HEK293 (cell line): ENCODE results near the gene ARL16.
A peak's percentile ranks its signal among the peaks of the same experiment; 100 is the strongest.

Experiments
- CTCF ChIA-PET: fragments of 350-600 bp; formaldehyde crosslinking; extraction: SDS; loops from one replicate; lab custom pipeline; 2021; ENCODE audit warnings: antibody characterized with exemption; lab: Yijun Ruan, JAX
- POLR2A ChIA-PET: fragments of 300-600 bp; formaldehyde crosslinking; extraction: SDS; loops from one replicate; lab custom pipeline; 2020; ENCODE audit warnings: antibody characterized with exemption, inconsistent platforms; lab: Yijun Ruan, JAX
- H3K27ac ChIP-seq: fragments of 200-500 bp; sonication (Bioruptor generic); 2 replicates; pipeline ENCODE4 v1.5.1; 2014; ENCODE audit warnings: low read depth, low read length, control low read depth, inconsistent platforms; ENCODE audit errors: extremely low read depth
- H3K36me3 ChIP-seq, 2 experiments: fragments of 200-500 bp in 1 of 2; sonication (Bioruptor generic) in 1 of 2; 1 replicate in 1 of 2; 2 replicates in 1 of 2; pipeline ENCODE4 v1.5.1; 2014 to 2017; ENCODE audit warnings: inconsistent platforms in 2 of 2, low read length in 2 of 2; ENCODE audit not compliant: control insufficient read depth in 2 of 2, insufficient read depth in 1 of 2
- H3K4me1 ChIP-seq: fragments of 200-500 bp; sonication (Bioruptor generic); 2 replicates; pipeline ENCODE4 v1.5.1; 2014; ENCODE audit warnings: mild to moderate bottlenecking, low read length, inconsistent platforms; ENCODE audit not compliant: control insufficient read depth, insufficient read depth
- H3K4me3 ChIP-seq: 2 replicates; pipeline ENCODE4 v1.5.1; 2011; ENCODE audit warnings: low read depth, mild to moderate bottlenecking, control low read depth, low read length, moderate library complexity
- H3K9me3 ChIP-seq: fragments of 200-500 bp; sonication (Bioruptor generic); 2 replicates; pipeline ENCODE4 v1.5.1; 2014; ENCODE audit warnings: low read depth, low read length, inconsistent platforms; ENCODE audit not compliant: control insufficient read depth, insufficient read depth
- HOXA7 ChIP-seq: sonication (generic); formaldehyde crosslinking; IDR thresholded peaks from 2 replicates; pipeline ENCODE4 v1.8.1; 2022; ENCODE audit warnings: missing genetic modification reagents, borderline replicate concordance
- KLF17 ChIP-seq: fragments of 450-650 bp; formaldehyde crosslinking; IDR thresholded peaks from 2 replicates; pipeline ENCODE4 v1.5.1; 2016; ENCODE audit warnings: missing biosample characterization, missing genetic modification characterization
- KLF8 ChIP-seq: fragments of 450-650 bp; formaldehyde crosslinking; IDR thresholded peaks from 2 replicates; pipeline ENCODE4 v1.5.1; 2016; ENCODE audit warnings: missing biosample characterization, missing genetic modification characterization
- SETDB1 ChIP-seq: IDR thresholded peaks from one replicate; pipeline ENCODE4 v1.6.1; 2017; ENCODE audit warnings: mild to moderate bottlenecking, low read length, moderate library complexity, mixed read lengths; ENCODE audit not compliant: insufficient read length
- ZFP37 ChIP-seq: fragments of 450-650 bp; formaldehyde crosslinking; IDR thresholded peaks from 2 replicates; pipeline ENCODE4 v1.5.1; 2016; ENCODE audit warnings: missing biosample characterization, missing genetic modification characterization
- ZFP41 ChIP-seq: fragments of 450-650 bp; formaldehyde crosslinking; IDR thresholded peaks from 2 replicates; pipeline ENCODE4 v1.5.1; 2016; ENCODE audit warnings: missing biosample characterization, missing genetic modification characterization, borderline replicate concordance
- ZNF121 ChIP-seq: fragments of 450-650 bp; formaldehyde crosslinking; IDR thresholded peaks from 2 replicates; pipeline ENCODE4 v1.5.1; 2016; ENCODE audit warnings: missing biosample characterization, missing genetic modification characterization
- ZNF157 ChIP-seq: fragments of 450-650 bp; formaldehyde crosslinking; IDR thresholded peaks from 2 replicates; pipeline ENCODE4 v1.5.1; 2016; ENCODE audit warnings: missing biosample characterization, missing genetic modification characterization
- ZNF16 ChIP-seq: fragments of 450-650 bp; formaldehyde crosslinking; IDR thresholded peaks from 2 replicates; pipeline ENCODE4 v1.5.1; 2016; ENCODE audit warnings: low read depth, missing biosample characterization, missing genetic modification characterization
- ZNF169 ChIP-seq: fragments of 450-650 bp; formaldehyde crosslinking; IDR thresholded peaks from 2 replicates; pipeline ENCODE4 v1.5.1; 2016; ENCODE audit warnings: missing biosample characterization, missing genetic modification characterization
- ZNF174 ChIP-seq: fragments of 450-650 bp; formaldehyde crosslinking; IDR thresholded peaks from 2 replicates; pipeline ENCODE4 v1.5.0; 2017; ENCODE audit warnings: missing biosample characterization, mild to moderate bottlenecking, missing genetic modification characterization
- ZNF2 ChIP-seq: fragments of 450-650 bp; formaldehyde crosslinking; IDR thresholded peaks from 2 replicates; pipeline ENCODE4 v1.5.1; 2016; ENCODE audit warnings: missing biosample characterization, missing genetic modification characterization
- ZNF274 ChIP-seq, 2 experiments: fragments of 200-500 bp in 1 of 2; fragments of 450-650 bp in 1 of 2; sonication (Bioruptor generic) in 1 of 2; formaldehyde crosslinking in 1 of 2; IDR thresholded peaks; 2 replicates each; pipeline versions ENCODE4 v1.5.1 to v1.6.1; 2014 to 2016; ENCODE audit warnings: borderline replicate concordance in 1 of 2, inconsistent platforms in 1 of 2, low read length in 1 of 2, missing biosample characterization in 1 of 2, missing genetic modification characterization in 1 of 2
- ZNF391 ChIP-seq: fragments of 450-650 bp; formaldehyde crosslinking; IDR thresholded peaks from 2 replicates; pipeline ENCODE4 v1.5.1; 2016; ENCODE audit warnings: low read depth, missing biosample characterization, missing genetic modification characterization, borderline replicate concordance
- ZNF549 ChIP-seq: fragments of 450-650 bp; IDR thresholded peaks from 2 replicates; pipeline ENCODE4 v1.5.1; 2018; ENCODE audit warnings: missing biosample characterization, missing genetic modification characterization, mild to moderate bottlenecking, inconsistent platforms, moderate library complexity
- ZNF558 ChIP-seq: fragments of 450-650 bp; formaldehyde crosslinking; IDR thresholded peaks from 2 replicates; pipeline ENCODE4 v1.5.1; 2016; ENCODE audit warnings: missing biosample characterization, missing genetic modification characterization
- ZNF580 ChIP-seq: fragments of 450-650 bp; formaldehyde crosslinking; IDR thresholded peaks from 2 replicates; pipeline ENCODE4 v1.5.1; 2016; ENCODE audit warnings: missing biosample characterization, missing genetic modification characterization
- ZNF610 ChIP-seq: fragments of 450-650 bp; formaldehyde crosslinking; IDR thresholded peaks from 2 replicates; pipeline ENCODE4 v1.5.1; 2016; ENCODE audit warnings: missing biosample characterization, missing genetic modification characterization, borderline replicate concordance
- ZNF677 ChIP-seq: fragments of 450-650 bp; IDR thresholded peaks from 2 replicates; pipeline ENCODE4 v1.5.0; 2018; ENCODE audit warnings: missing biosample characterization, mild to moderate bottlenecking, missing genetic modification characterization, moderate library complexity
- ZNF701 ChIP-seq: fragments of 450-650 bp; formaldehyde crosslinking; IDR thresholded peaks from 2 replicates; pipeline ENCODE4 v1.5.1; 2016; ENCODE audit warnings: missing biosample characterization, missing genetic modification characterization
- ZNF791 ChIP-seq: fragments of 450-650 bp; formaldehyde crosslinking; IDR thresholded peaks from 2 replicates; pipeline ENCODE4 v1.5.1; 2016; ENCODE audit warnings: missing biosample characterization, missing genetic modification characterization
- TF ChIP-seq, protein P1 (sequence below): fragments of 450-650 bp; formaldehyde crosslinking; IDR thresholded peaks from 2 replicates; pipeline ENCODE4 v1.5.1; 2016; ENCODE audit warnings: missing biosample characterization, missing genetic modification characterization, borderline replicate concordance
- TF ChIP-seq, protein P2 (sequence below): fragments of 450-650 bp; formaldehyde crosslinking; IDR thresholded peaks from 2 replicates; pipeline ENCODE4 v1.5.1; 2016; ENCODE audit warnings: missing biosample characterization, missing genetic modification characterization, borderline replicate concordance
- TF ChIP-seq, protein P3 (sequence below): fragments of 450-650 bp; formaldehyde crosslinking; IDR thresholded peaks from 2 replicates; pipeline ENCODE4 v1.5.1; 2016; ENCODE audit warnings: missing biosample characterization, missing genetic modification characterization

The ARL16 gene

DNA sequence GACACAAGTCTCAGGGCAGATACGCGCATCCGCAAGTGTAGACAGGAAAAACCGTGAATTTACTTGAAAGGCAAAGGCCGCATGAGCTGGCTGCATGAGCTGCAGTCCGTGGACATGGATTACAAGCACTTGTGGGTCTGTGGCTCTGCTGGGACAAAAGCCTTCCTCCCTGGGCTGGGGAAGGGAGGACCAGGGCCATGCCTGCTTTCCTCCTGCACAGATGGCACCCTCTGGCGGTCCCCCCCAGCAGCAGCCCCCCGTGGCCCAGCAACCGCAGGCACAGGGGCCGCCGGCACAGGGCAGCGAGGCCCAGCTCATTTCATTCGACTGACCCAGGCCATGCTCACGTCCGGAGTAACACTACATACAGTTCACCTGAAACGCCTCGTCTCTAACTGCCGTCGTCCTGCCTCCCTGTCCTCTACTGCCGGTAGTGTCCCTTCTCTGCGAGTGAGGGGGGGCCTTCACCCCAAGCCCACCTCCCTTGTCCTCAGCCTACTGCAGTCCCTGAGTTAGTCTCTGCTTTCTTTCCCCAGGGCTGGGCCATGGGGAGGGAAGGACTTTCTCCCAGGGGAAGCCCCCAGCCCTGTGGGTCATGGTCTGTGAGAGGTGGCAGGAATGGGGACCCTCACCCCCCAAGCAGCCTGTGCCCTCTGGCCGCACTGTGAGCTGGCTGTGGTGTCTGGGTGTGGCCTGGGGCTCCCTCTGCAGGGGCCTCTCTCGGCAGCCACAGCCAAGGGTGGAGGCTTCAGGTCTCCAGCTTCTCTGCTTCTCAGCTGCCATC, 17.9 kb upstream of the ARL16 start:
- peak overlapping the region; percentile 73 for H3K4me3 ChIP-seq
- 0 out of 2 replicates have a peak, but pooled peaks have one; percentile 10 for TF ChIP-seq ZNF2
- TF ChIP-seq HOXA7 = no peak
- 0 out of 2 replicates have a peak, but pooled peaks have one; percentile 35 for TF ChIP-seq ZFP37
- no peak for TF ChIP-seq ZNF610
- TF ChIP-seq, protein P1, sequence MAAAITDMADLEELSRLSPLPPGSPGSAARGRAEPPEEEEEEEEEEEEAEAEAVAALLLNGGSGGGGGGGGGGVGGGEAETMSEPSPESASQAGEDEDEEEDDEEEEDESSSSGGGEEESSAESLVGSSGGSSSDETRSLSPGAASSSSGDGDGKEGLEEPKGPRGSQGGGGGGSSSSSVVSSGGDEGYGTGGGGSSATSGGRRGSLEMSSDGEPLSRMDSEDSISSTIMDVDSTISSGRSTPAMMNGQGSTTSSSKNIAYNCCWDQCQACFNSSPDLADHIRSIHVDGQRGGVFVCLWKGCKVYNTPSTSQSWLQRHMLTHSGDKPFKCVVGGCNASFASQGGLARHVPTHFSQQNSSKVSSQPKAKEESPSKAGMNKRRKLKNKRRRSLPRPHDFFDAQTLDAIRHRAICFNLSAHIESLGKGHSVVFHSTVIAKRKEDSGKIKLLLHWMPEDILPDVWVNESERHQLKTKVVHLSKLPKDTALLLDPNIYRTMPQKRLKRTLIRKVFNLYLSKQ = no peak
- no peak for TF ChIP-seq ZNF169
- TF ChIP-seq, protein P2, sequence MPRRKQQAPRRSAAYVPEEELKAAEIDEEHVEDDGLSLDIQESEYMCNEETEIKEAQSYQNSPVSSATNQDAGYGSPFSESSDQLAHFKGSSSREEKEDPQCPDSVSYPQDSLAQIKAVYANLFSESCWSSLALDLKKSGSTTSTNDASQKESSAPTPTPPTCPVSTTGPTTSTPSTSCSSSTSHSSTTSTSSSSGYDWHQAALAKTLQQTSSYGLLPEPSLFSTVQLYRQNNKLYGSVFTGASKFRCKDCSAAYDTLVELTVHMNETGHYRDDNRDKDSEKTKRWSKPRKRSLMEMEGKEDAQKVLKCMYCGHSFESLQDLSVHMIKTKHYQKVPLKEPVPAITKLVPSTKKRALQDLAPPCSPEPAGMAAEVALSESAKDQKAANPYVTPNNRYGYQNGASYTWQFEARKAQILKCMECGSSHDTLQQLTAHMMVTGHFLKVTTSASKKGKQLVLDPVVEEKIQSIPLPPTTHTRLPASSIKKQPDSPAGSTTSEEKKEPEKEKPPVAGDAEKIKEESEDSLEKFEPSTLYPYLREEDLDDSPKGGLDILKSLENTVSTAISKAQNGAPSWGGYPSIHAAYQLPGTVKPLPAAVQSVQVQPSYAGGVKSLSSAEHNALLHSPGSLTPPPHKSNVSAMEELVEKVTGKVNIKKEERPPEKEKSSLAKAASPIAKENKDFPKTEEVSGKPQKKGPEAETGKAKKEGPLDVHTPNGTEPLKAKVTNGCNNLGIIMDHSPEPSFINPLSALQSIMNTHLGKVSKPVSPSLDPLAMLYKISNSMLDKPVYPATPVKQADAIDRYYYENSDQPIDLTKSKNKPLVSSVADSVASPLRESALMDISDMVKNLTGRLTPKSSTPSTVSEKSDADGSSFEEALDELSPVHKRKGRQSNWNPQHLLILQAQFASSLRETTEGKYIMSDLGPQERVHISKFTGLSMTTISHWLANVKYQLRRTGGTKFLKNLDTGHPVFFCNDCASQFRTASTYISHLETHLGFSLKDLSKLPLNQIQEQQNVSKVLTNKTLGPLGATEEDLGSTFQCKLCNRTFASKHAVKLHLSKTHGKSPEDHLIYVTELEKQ (tag by site-specific recombination) = no peak
- no peak for TF ChIP-seq ZNF677 (tag by site-specific recombination)
- no peak for TF ChIP-seq ZNF558
- TF ChIP-seq, protein P3, sequence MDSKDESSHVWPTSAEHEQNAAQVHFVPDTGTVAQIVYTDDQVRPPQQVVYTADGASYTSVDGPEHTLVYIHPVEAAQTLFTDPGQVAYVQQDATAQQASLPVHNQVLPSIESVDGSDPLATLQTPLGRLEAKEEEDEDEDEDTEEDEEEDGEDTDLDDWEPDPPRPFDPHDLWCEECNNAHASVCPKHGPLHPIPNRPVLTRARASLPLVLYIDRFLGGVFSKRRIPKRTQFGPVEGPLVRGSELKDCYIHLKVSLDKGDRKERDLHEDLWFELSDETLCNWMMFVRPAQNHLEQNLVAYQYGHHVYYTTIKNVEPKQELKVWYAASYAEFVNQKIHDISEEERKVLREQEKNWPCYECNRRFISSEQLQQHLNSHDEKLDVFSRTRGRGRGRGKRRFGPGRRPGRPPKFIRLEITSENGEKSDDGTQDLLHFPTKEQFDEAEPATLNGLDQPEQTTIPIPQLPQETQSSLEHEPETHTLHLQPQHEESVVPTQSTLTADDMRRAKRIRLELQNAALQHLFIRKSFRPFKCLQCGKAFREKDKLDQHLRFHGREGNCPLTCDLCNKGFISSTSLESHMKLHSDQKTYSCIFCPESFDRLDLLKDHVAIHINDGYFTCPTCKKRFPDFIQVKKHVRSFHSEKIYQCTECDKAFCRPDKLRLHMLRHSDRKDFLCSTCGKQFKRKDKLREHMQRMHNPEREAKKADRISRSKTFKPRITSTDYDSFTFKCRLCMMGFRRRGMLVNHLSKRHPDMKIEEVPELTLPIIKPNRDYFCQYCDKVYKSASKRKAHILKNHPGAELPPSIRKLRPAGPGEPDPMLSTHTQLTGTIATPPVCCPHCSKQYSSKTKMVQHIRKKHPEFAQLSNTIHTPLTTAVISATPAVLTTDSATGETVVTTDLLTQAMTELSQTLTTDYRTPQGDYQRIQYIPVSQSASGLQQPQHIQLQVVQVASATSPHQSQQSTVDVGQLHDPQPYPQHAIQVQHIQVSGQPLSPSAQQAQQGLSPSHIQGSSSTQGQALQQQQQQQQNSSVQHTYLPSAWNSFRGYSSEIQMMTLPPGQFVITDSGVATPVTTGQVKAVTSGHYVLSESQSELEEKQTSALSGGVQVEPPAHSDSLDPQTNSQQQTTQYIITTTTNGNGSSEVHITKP (tag by site-specific recombination) = no peak
- no peak for TF ChIP-seq KLF8
- peak; percentile 14; the same call in 1 of the 2 replicates for TF ChIP-seq KLF17 (tag by site-specific recombination)
- no peak for TF ChIP-seq ZFP41 (tag by site-specific recombination)
- no peak for TF ChIP-seq SETDB1
- no peak for TF ChIP-seq ZNF157 (tag by site-specific recombination)
- TF ChIP-seq ZNF174 = no peak
- TF ChIP-seq ZNF549 (tag by site-specific recombination) = no peak
- TF ChIP-seq ZNF16 (tag by site-specific recombination) = no peak
- TF ChIP-seq ZNF580 (tag by site-specific recombination) = no peak
- TF ChIP-seq ZNF274 (IDR thresholded peaks at IDR 0.05; ENCODE audit: low read length) = no peak
- no peak for TF ChIP-seq ZNF274 (tag by site-specific recombination; IDR thresholded peaks at IDR 0.05; ENCODE audit: borderline replicate concordance)
- no peak for TF ChIP-seq ZNF701 (tag by site-specific recombination)
- no peak for TF ChIP-seq ZNF121 (tag by site-specific recombination)
- no peak for TF ChIP-seq ZNF791 (tag by site-specific recombination)
- TF ChIP-seq ZNF391 (tag by site-specific recombination) = no peak

More for the DNA sequence above, 17.9 kb upstream of the ARL16 start:
- H3K27ac ChIP-seq = peak overlapping the region; percentile 97
- ChIA-PET CTCF (interaction anchor here (0.7 to 2.4 kb wide), 8 partner anchors 10 to 559 kb away, joined by 3 to 9 read pairs (median 4); partner anchors contain the start of genes ARL16 and HGS), POLR2A (interaction anchor here (0.5 to 4.0 kb wide), 13 partner anchors 10 to 435 kb away, joined by 3 to 109 read pairs (median 6); partner anchors contain the start of genes ARL16, CCDC137, HGS and OXLD1)
- peaks cover 6% of the 10 kb centered on the region; the same call in 1 of the 2 replicates for H3K4me1 ChIP-seq
- H3K36me3 ChIP-seq = peaks cover 49 to 81% of the 10 kb centered on the region in 2 experiments
- no peaks in the 10 kb centered on the region for H3K9me3 ChIP-seq
